Activated T-cell treated with anti-CD3 and anti-CD28 coated beads for 1 hour (primary cell): Measurements from ENCODE around the gene ADAM23.

ENCODE experiments used
- DNase-seq: peaks from one replicate; pipeline ENCODE4 v3.0.0-alpha.2; 2020; ENCODE audit warnings: low read depth

ADAM23 gene

DNA sequence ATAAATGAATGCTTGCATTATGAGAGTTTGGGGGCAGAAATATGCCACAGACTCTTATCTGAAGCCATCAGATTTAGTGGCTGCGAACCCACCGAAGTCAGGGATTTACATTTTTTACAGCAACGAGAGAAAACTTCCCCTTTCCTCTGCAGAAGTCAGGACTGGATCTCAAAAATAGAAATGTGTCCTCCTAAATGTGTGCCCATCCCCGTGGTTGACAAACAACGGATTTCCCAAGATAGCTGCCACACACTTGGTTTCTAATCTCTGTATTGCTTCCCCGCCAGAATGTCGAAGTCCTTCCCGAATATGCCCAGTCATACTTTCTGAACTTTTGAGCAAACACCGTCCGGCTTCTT is 879 bp upstream of the ADAM23 start:
- DNase-seq: no peak

DNA sequence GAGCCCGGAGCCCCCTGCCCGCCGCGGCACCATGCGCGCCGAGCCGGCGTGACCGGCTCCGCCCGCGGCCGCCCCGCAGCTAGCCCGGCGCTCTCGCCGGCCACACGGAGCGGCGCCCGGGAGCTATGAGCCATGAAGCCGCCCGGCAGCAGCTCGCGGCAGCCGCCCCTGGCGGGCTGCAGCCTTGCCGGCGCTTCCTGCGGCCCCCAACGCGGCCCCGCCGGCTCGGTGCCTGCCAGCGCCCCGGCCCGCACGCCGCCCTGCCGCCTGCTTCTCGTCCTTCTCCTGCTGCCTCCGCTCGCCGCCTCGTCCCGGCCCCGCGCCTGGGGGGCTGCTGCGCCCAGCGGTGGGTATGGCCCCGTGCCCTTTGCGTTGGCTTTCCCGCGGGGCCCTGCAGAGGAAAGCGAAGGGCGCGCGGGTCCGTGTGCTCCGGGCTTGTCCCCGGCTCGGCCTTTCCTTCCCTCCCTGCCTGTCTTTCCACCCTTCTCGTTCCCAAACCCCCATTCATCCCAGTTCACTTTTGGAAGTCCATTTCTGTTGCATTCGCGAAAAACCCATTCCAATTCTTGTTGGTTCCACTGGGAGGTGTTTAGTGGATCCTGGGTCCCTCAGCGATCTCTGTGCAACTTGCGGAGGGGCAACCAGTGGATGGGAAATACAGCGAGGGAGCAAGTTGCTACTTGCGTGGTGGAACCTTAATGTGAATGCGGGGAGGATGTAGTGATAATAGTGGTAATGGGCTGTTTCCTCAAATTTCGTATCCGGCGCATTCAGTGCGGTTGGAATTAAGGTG is 599 bp downstream of the ADAM23 start:
- no peak for DNase-seq

DNA sequence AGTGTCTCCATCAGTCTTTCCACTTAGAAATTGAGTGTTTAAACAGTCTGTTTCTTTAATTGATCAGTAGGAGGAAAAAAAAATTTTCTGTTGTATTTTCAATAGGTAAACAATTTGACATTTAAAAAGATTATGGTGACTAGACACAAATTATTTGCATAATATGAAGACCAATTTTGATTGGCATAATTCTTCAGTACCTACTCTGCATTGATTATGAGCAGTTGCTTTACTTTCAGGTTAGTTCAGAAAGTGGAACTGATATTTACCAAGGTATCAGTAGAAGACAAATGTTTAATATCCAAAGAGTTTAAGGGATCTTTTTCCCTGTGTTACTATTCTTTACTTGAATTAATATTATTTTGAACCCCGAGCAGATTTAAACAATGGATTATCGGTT is 2.6 kb downstream of the ADAM23 start:
- DNase-seq: no peak

DNA sequence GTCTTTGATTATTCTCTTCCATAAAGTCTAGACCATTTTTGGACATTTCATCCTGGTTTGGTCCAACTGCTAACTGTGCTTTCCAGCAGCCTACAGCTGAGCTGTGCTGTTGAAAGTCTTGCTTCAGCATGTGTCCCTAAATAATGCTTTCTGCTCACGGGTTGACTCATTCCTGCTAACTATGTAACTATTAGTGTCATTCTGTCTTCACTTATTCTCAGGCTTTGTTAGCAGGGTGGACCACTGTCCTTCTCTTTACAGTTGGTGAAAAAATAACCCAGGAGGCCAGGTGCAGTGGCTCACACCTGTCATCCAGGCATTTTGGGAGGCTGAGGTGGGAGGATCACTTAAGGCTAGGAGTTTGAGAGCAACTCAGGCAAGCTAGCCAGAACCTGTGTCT is 8.9 kb downstream of the ADAM23 start:
- no peak for DNase-seq

DNA sequence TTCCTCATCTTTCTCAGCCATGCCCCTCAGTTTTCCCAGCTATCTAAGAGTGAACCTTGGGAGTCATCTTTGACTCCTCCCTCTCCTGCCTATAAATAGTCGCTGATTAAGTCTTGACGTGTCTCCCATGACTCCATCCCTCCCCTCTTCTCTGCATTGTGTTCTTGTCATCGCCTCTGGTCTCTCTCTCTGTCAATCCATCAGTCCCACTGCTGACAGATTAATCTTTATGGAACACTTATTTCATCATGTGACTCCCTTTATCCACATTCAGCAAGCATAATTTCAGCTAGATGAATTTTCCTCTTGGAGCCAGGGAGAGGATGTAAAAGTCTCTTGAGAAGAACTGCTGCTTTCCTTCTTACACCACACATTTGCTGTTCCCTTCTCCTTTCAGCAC is 9.4 kb downstream of the ADAM23 start:
- DNase-seq: no peak

DNA sequence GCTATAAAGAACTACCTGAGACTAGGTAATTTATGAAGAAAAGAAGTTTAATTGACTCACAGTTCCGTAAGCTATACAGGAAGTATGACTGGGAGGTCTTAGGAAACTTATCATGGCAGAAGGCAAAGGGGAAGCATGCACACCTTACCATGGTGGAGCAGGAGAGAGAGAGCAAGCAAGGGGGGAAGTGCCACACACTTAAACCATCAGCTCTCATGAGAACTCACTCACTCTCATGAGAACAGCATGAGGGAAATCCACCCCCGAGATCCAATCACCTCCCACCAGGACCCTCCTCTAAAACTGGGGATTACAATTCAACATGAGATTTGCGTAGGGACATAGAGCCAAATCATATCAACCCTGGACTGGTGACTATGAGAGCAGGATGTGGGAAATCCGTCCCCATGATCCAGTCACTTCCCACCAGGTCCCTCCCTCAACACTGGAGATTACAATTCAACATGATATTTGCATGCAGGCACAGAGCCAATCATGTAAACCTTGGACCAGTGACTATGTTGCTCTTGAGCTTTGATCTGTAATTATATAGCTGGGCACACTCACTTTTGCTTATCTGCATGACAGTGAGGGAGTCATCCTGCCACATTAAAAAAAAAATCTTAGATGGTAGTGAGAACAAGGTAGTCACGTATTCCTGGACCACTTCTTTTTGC is 12.9 kb downstream of the ADAM23 start:
- no peak for DNase-seq

DNA sequence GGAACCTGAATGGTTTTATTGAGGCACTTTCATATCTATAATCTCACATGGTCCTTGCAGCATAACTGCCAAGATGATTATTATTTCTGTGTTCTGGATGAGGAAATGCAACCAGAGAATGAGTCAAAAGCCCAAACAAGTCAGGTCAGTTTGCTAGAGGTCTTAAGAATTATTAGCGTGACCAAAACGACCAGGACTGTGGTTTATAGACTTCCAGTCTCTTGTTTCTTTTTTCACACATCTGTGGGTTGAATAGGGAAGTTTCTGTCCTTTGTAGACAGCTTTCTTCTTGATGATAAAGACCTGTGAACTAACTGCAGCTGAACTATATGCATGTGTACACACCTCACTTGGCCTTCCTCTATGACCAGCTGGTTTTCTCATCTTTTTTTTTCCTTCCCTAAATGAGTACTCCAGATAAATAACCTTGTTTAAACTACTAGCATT is 13.9 kb downstream of the ADAM23 start:
- DNase-seq: no peak

DNA sequence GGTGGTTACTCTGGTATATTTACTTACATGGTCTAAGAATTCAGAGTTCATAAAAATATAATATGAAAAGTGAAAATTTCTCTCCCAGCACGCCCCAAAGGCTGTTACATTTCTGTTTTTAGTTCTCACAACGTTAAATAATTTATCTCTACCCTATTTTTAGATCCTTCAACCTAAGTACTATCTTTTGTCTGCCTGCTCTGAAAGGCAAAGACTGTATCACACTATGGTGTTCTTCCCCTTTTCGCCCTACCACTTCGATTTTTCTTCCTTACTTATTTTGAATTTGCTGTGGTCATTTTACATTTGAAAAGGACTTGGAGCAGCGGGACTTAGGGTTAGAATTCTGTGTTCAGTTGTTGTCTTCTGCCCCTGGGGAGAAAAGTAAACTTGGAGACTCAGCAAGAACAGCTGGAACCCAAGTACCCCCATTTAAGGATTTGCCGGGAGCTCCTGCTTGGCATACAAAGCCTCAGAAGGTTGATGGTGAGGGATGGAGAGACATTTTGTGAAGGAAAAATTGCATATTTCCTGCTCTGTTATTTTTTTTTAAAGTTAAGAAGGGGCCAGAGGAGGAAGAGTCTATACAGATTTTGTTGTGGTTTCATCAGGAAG is 19.0 kb downstream of the ADAM23 start:
- no peak for DNase-seq

DNA sequence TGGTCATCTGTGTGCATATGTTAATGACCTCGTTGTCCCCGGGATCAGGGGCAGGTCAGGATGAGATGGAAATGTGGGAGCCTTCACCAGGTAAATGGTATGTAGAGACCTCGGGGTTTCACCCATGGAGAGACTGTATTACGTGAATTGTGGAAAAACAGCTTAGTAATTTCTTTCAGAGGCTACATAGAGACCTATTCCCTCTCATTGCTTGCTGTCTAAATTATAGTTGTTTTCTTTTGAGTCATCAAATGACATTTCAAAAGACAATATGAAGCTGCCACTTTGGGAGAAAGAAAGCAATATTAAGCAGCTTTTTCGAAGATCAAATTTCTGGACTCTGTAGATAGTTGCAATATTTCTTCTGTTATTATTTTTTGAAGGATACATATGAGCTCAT is 20.4 kb downstream of the ADAM23 start:
- DNase-seq: no peak

DNA sequence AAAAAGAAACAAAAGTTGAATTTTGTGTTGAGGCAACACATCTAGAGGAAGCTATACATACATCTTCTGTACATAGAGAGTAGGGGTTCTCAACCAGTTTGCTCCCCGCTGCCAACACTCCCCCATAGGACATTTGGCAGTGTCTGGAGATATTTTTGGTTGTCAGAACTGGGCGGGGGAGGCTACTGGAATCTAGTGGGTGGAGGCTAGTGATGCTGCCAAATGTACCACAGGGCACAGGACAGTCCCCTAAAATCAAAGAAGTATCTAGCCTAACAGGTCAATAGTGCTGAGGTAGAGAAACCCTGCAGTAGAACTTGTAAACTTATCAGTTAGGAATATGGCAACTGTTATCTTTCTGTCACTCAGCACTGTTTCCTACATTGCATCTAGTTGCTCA is 21.3 kb downstream of the ADAM23 start:
- DNase-seq: no peak

DNA sequence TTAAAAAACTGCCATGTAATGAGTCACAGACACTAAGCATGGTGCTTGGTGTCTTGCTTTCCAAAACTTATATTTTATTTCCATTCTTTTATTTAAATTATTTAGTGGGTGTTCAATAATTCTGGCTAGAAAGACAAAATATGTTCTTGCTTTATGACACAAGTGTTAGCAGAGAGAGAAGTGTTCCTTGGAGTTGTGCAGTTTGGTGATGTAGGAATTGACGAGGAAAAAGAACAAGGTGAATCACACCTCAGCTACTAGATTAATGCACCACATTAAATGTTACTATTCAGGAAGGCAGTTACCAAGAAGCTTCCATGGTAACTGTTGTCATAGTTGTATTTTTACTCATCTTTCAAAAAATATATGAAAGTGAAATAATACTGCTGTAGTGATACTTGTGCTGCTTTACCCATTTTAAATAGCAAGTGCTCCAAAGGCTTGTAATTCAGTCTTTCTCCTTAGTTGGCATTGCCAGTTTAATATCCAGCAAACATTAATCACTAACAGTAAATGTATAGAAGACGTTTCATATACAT is 28.3 kb downstream of the ADAM23 start:
- no peak for DNase-seq

DNA sequence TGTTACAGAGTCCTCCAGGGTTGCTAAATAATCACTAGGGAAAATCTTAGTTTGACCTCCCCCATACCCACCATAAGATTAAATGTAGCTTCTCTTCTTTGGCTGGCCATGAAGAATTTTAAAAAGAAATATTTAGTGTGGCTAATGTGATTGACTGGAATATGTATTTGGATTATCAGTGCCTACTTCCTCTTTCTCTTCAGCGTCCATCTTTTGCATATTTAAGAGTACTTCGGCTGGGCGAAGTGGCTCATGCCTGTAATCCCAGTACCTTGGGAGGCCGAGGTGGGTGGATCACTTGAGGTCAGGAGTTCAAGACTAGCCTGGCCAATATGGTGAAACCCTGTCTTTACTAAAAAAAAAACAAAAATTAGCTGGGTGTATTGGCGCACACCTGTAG is 28.8 kb downstream of the ADAM23 start:
- DNase-seq: no peak

DNA sequence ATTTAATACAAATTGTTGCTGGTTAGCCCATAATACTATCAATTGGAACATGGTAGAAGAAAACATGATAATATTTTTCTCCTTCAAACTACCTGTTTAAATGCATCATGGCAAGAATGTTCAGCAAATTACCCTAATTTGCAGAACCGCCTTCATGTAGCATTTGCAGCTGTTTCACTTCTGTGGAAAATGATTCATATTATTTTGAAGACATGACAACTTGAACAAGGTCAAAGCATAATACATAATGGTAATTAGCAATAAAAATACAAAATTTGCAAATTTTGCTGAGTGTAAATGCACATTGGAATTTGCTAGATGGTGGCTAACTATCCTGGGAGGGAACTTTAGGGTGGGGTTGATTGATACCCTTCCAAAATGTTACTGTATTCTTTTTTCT is 30.8 kb downstream of the ADAM23 start:
- no peak for DNase-seq

DNA sequence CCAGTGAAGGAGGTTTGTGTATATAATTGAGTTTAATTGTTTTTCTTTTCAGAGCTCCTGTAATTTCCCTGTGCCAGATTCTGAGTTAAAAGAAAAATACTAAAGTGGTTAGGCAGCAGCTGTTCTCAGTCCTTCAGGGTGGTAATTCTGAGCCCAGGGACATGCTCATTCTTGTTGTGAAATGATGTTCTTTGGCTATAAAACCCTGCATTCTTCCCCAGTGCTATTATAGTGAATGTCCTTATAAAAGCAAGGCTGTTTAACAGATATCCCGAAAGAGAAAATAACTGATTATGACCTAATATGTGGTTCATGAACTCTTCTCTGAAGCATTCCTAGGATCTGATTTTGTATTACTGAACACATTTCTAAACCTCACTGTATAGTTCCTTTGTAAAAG is 34.0 kb downstream of the ADAM23 start:
- no peak for DNase-seq

DNA sequence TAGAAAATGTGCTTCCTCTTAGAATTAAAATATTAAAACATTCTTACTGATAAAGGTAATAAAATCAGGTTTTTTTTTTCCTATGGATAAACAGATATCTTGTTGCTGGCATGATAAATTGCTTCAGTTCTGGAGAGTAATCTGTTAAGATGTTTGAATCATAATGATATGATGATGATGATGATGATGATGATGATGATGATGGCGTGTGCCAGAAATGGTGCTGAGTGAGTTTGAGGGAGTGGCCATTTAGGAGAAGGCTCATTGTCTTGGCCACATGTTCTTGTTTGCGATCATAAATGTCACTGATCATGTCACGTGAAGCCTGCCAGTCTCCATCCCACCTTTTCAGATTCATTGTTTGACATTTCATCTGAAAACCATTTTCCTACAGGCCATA is 35.0 kb downstream of the ADAM23 start:
- no peak for DNase-seq

DNA sequence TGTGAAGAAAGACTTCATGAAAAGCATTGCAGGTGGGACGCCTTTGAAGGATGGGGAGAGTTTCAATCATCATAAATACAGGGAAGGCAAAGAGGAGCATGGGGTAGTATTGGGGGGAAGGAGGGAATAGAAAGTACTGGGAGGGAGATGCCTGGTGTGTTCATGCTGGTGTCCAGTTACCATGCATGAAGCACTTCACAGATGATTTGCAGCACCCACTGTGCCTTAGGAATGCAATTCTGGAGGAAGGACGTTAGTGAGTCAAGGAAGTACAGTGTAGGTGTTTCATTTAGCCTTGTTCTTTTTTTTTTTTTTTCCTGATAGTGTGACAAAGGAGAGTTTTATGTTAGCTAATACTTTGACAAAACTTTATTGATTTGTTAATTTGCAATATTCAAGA is 36.8 kb downstream of the ADAM23 start:
- DNase-seq: no peak

DNA sequence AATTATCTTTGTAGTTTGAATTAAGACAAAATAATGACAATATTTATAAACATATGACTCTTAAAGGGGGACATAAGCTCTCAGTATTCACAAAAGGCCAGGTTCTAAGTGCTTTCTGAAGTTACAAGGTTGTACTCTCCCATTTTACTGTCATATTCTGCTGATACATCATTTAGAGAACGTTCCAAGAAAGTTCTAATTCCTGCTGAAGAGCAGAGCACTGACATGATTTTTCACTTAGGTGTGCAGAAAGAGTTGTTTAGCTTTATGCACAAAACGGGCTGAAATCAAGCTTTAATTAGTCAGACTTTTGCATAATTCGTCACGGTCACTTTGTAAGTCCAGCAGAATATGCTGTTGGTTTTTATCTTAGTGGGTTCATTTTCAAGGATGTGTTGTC is 37.3 kb downstream of the ADAM23 start:
- no peak for DNase-seq

DNA sequence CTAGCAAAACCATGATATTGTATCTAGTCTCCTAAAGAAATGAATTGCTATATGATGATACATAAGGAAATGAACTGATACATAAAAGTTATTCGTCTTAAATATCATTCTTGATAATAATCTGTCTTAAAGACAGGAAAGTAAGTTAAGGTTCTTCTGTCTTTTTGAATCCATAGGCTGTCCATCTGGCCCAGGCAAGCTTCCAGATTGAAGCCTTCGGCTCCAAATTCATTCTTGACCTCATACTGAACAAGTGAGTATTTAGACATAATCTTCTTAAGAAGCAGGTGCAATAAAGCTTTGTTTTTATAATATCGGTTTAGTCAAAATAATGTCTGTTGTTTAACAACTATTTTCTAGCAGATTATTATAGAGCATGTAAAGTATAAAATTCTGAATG is 37.7 kb downstream of the ADAM23 start:
- DNase-seq: no peak

DNA sequence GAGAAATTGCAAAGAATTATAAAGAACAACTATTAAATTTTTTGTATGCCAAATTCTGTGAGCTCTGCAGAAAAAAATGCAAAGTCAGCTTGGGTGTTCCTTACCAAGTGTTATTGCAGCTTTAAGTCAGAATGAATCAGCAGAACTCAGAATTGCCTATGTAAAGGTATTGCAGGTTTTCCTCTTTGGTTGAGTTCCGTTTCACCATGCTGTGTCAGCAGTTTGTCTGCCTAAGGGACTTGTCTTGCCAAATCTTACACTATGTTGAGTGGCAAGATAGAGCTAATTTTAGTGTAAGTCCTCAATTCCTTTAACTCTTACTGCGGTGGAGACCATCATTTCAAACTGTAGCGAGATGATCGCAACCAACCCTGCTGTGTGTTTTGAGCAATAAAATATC is 38.8 kb downstream of the ADAM23 start:
- no peak for DNase-seq

DNA sequence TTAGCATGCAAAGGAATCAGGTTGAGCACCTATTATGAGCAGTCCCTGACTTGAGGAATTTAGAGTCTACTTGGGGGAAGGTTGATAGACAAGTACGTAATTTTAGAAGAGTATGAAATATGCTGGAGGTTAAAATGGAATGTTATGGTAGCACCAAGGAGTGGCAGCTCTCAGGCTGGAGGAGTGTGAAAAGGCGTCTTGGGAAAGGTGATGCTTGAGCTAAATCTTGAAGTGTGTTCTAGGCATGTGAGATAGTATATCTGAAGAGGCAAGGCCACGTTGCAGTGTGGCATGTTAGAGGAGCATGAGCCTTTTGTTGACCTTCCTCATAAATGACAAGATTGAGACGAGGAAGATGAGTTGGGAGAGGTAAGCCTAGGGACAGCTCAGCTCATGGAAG is 39.3 kb downstream of the ADAM23 start:
- DNase-seq: no peak

DNA sequence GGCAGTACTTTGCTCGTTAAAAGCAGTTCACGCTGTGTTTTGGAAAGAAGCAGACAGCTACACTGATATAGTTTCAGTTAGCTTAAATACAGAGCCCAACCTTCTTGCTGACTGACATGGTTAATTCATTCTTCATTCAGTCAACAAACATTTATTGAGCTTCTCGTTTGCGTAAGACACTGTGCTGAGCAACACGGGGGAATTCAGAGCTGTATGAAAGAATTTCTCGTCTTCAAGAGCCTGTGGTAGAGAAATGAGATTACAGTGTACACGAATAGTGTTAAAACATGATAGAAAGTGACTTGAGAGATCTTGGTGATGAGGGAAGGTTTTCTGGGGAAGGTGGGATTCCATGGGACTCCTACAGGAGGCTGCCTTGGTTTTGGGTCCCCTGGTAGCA is 44.7 kb downstream of the ADAM23 start:
- no peak for DNase-seq

DNA sequence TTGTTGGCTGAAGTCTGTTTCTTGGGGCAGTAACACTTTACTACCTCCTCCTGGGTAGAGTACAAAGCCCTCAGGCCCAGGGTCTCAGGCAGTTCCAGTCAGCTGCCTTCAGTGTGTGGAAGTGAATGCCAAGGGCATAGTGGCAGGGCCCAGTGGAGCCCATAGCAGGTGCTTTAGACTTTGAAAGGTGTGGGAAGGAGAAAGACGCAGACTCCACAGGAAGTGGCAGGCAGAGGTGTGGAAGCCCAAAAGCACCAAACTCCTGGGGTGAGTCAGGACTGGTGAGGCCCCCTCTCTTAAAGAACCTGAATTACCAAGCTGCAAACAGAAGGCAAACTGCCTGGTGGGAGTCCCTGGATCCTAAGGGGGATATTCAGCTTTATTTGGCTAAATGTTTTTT is 45.3 kb downstream of the ADAM23 start:
- no peak for DNase-seq

DNA sequence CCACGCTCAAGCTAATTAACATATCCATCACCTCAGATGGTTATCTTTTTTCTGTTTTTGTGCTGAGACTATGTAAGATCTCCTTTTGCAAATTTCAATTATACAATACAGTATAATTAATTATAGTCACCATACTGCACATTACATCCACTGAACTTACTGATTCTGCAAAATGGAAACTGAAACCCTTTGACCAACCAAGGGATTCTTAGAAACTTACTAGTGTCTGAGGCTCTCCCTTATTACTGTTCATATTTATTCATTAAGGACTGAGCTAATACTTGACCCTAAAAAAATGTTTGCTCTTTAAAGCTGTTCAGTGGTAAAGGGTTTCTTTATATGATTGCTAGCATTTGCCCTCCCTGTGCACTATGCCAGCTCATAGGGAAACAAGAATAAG is 50.7 kb downstream of the ADAM23 start:
- no peak for DNase-seq
